ENCODE measurements around the gene CYP2C19.

DNA sequence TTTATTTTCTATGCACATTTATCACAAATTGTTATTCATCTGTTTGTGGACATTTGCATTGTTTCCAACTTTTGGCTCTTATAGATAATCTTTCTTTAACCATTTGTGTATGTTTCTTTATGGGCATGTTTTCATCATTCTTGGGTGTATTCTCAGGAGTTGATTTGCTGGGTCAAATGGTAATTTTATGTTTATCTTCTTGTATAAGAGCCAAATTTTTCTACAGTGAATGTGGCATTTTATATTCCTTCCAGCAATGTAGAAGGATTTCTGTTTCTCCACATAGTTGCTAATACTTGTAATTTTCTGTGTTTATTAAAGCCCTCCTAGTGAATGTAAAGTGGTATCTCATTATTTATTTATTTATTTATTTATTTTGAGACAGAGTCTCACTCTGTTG is 21.8 kb downstream of the CYP2C19 start:
- TF ChIP-seq, protein P1, sequence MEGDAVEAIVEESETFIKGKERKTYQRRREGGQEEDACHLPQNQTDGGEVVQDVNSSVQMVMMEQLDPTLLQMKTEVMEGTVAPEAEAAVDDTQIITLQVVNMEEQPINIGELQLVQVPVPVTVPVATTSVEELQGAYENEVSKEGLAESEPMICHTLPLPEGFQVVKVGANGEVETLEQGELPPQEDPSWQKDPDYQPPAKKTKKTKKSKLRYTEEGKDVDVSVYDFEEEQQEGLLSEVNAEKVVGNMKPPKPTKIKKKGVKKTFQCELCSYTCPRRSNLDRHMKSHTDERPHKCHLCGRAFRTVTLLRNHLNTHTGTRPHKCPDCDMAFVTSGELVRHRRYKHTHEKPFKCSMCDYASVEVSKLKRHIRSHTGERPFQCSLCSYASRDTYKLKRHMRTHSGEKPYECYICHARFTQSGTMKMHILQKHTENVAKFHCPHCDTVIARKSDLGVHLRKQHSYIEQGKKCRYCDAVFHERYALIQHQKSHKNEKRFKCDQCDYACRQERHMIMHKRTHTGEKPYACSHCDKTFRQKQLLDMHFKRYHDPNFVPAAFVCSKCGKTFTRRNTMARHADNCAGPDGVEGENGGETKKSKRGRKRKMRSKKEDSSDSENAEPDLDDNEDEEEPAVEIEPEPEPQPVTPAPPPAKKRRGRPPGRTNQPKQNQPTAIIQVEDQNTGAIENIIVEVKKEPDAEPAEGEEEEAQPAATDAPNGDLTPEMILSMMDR (IDR thresholded peaks at IDR 0.05) = no peak
- no peak for TF ChIP-seq POLR2AphosphoS5 (IDR thresholded peaks at IDR 0.05)
- TF ChIP-seq POLR2A (IDR thresholded peaks at IDR 0.05) = no peak

Measured in gastroesophageal sphincter (tissue), 3 donors.